C1 segment of cervical spinal cord (tissue), 14 donors: ENCODE data around the gene KCNJ15.

Experiments used
- DNase-seq, 14 donors: peaks; one replicate each; lab custom pipeline; 2025; lab: John Stamatoyannopoulos, UW

KCNJ15 gene

DNA sequence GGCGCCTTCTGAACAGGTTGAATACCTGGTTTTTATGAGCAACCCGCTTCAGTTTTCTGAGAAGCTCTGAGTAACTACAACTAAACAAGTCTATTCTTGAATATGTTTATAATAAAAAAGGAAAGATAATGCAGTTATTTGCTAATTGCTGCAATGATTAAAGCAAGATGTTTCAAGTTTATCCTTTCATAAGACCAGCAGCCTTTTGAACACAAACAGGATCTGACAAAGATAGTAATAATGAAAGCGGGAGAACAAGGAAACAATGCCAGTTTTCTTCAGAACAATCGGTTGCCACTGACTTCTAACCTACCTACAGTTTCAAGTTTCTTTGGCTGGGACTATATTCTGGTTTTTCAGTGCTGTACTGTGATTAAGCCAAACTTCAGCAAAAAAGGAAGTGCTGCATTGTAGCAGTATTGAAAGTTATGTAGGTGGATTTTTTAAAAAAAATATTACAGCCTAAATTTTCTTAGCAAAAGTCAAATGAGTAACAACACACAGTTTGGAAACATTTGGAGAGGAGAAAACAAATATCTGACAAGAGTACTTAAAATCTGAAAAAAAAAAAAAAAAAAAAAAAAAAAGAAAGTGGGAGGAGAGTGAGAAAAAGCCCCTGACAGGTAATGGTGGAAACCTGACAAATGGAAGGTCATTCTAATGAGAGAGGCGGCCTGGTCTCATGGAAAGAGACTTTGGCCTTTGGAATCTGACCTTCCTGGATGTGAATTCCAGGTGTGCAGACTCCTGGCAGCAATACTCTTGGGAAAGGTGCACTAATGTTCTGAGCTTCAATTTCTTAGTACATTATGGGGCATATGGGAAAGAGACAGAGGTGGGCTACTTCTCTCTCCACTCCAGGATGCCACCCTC lies 11.4 kb downstream of the KCNJ15 start:
- DNase-seq: no peak

DNA sequence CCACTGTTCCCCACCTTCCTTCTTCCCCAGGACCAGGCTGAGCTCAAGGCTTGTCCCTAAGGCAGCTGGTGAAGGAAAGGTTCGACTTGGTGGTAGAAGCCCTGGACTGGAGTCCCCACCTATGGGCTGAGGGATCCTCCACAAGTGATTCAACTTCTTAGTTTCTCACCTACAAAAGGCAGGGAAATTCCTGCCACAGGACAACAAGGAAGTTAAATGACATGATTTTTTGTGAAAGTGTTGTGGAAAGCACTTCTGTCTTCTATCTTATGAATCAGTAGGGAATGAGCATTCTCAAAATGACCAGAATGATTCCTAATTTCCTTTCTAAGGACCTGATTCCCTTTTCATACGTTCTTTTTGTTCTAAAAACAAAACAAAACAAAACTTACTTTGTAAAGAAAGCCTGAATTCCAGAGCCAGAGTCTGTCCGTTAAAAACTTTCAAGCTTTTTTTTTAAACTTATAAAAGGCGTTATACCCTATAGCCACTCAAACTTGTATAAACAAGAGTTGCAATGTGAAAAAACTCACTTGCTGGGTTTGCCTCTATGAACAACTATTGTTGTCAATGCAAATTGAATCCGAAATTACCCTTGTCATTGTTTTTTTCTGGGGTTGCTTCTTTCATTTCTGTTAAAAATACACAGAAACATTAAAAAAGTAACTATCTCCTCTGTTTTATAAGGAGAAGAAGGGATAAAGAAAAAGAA lies 12.2 kb downstream of the KCNJ15 start:
- no peak for DNase-seq

DNA sequence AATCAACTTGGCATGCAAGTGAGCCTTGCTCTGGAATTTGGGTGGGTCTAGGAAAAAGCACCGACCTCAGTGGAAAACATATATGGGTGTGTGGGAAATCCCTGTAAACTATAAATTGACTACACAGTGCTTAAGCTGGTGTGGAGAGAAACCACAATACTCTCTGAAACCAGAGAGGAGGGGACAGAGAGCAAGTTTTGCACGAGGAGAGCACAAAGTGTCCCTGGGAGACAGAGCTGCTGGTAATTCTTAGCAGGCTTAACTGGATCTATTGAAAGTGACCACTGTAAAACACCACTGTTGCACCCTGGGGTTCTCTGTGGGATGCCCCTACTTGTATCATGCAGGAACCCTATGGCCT lies 12.8 kb downstream of the KCNJ15 start:
- no peak for DNase-seq

DNA sequence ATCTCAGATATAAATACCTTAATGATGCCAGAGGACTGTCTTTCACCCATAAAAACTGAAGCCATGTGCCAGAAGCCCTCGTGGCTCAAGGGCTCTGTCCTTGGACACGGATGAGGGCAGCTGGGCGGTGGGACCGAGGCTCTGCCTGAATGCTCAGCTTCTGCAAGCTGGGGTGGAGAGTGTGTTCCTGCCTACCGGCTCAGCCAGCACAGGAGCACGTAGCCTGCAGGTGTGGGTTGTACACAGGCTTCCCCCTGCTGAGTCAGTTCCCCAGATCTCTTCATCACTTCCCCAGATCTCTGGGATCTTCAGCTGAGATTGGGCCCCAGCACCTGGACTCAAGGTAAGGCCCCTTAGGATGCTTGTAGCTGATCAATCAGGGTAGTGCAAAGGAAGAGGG lies 15.4 kb downstream of the KCNJ15 start:
- DNase-seq: no peak

DNA sequence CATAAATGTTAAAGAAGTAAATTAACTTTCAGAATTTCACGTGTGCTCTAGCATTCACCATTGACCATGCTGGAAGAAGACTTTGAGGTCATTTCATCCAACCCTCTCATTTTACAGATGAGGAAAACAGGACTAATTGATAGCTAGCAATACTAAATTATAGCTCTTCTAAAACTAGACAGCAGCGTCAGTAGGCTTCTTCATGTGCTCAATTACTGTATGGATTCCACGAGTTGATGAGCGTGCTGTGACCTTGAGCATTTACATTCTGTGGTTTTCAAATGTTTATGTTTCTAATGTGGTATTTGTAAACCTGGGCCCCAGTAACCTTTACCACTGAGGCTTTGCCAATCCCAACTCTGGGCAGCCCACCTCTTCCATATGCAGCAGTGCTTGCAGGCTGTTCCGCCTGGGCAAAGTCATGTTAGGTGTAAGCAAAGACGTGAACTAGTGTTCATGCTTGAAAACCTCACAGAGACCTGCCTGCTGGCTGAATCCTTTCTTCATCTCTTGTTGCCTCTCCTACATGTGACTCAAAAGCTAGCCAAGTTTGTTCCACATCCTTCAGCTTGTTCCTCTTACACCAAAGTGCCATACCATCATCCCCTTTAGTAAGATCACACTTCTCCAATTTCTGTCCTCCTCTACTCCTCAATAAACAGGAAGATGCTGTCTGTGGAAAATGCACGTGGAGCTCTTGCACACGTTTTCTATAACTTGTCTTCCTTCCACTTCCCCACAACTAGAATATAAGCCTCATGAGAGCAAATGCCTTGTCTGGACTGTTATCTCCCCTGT lies 17.2 kb downstream of the KCNJ15 start:
- no peak for DNase-seq

DNA sequence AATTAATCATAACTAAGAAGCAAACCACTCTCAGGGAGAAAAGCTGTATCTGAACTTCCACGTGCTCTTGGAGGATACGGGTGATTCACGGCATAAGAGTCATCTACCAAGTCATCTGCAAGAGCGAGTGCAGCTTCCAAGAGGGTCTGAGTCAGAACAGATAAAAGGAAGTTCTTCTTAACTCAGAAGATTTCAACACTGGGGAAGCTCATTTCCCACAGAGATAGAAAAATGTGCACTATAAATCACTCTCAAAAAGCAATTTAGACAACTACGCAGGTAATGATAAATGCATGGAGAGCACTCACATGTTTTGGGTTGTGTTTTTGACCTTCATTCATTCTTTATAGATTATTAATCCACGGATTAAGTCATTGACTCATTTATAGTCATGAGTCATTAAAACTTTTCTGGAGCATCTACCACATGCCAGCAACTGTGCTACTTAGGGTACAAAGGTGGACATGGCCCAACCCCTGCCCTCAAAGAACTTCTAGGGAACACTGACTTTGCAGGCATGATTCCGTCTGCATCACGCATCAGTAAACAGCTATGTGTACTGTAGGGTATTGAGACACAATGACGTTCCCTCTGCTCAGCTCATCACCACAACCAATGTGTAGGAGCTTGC lies 20.8 kb downstream of the KCNJ15 start:
- no peak for DNase-seq

DNA sequence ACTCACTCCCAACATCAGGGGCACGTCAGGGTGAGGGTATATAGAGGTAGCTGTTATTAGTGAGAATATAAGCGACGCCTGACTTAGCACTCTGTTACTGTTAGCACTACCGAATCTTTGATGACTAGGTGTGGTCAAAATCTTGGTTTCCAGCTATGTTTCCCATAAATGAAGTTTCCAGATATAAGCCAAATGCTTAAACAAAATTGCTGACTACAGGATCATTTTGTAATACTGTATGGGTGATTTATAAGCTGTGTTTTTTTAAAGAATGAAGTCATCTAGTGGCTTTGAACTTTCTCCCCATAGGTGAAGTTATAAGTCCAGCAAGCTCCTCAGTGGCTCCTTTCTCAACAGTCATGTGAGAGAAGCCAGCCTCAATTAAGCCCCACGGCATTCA lies 23.7 kb downstream of the KCNJ15 start:
- DNase-seq: no peak

DNA sequence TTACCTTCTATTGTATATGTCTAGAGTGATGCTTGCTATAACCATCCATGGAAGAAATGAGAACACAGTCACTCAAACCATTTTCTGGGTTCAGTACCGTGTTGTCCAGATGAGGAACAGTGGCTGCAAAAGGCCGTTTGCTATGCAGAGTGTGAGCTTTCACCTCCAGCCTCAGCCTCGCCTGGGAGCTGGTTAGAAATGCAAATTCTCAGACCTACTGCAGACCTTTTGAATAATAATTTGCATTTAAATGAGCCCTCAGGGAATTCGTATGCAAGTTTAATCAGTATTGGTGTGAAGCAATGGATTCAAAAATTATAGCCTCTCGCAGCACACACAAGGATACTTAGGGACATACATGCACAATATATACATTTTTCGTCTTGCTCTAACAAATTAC lies 24.1 kb downstream of the KCNJ15 start:
- DNase-seq: no peak

DNA sequence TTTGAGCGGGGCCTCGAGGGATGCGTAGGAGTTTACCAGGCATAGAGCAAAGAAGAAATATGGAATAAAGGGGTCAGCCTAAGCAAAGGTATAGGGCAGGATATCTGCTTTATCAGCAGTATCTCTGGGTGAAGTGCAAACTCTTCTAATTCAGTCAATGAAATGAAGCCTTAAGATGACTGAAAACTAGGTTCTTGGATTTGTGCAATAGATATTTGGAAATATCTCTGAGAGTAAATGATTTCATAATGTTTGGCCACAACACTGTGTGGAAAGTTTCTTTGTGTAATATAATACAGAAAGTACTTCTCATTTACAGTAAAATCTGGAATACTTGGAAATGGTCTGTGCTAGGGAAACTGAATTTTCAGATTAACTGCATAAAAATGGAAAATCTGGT lies 26.1 kb downstream of the KCNJ15 start:
- no peak for DNase-seq

DNA sequence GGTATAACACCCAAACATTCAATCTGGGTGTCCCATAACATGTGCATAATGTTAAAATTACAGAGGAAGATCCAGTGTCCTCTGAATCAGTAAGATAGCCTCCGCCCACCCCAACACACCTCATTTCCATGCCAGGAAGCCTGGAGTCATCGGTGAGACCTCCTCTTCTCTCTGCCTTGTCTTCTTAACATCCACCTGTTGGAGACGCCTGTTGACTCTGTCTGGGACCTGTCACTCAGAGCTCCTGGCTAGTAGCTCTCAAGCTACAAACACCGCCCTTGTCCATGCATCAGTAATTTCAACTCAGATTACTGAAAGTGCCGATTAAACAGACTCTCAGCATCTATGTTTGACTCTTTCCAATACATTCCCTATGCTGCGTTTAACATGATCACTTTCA lies 27.4 kb downstream of the KCNJ15 start:
- DNase-seq: no peak

DNA sequence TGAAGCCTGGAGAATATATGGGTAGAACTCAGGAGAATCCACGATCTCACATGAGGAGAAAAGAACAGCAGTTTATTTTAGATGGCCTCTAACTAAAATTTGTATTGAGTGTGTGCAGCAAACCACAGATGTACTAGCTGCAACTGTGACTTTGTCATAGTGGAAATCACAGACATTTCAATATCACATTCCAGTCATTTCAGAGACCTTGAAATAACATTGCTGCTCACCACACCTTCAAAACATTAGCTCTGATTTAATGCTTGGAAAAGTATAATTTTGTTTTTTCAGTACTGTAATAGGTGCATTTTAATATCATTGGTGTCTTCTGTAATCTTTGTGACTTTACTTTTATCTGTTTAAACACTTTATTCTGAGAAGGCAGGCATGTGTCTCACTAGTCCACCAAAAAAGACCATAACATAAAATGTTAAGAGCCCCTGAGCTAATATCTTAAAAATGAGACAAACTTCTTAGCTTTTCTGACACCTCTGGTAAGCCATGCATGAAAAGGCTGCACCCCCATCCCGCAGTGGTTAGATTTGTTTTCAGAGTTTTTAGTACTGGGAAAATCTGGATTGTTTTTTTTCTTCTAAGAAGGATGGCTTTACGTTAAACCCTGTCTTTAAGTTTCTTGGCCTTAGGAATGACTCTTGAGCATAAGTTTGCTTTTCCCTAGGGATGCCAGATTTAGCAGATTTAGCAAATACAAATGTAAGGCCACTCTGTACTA lies 30.1 kb downstream of the KCNJ15 start:
- DNase-seq: no peak

DNA sequence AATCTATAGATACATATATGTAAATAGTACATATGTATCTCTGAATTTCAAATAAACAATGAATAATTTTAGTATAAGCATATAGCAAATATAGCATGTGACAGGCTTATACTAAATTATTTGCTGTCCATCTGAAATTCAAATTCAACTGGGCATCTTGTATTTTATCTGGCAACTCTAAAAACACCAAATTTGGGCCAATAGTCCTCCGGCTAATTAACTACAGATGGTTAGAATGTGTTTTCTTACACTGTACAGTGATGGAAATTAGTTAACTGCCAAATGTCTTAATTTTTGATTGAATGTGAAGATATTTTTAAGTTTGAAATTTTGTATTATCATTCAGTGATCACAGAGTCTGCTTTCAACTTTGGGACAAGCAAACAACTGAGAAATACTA lies 30.7 kb downstream of the KCNJ15 start:
- DNase-seq: no peak

DNA sequence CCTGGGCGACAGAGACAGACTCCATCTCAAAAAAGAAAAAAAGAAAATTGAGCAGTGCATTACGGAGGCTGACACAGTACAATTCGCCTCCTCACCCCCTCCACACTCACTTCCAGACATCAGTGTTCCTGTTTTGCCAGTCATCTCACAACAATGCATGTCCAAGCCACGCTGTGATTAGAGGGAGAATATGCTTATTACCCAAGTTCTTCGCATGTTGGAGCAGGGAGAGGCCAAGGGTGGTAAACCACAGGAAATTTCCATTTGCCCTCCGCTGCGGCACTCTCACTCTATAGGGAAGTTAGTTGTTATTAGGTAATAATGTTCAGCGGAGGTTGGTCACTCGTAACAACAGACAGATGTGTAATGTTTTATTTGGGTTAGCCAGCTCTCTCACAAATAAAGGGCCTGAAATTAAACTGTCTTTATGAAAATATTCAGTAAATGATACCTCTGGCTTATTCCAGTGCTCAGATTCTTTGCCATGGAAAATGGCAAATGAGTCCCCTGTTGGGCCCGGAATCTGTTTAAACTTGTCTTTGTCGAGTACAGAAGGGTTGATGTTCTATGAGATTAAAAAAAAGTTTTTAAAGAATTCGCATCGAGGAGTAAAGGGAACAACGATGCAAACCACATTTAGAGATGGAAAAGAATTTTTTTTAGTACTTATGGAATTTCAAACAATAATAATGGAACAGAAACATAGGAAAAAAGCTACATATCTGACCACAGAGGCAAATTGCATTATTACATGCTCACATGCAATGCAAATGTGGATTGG lies 33.1 kb downstream of the KCNJ15 start:
- no peak for DNase-seq

DNA sequence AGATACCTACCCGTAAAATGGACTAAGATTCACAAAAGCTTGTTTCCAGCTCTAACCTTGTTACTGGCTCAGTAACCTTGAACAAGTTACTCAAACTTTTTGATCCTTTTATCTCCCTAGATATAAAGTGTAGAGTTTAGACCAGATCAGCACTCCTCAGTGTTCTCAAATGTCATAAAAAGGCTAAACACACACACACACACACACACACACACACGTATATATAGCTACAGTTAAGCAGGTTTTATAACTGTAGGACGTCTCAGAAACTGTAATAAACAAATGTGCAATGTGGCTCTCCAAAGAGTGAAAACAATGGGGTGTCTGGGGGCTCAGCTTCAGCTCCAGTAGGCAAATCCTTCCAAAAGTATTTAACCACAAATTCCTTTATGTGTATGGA lies 34.0 kb downstream of the KCNJ15 start:
- no peak for DNase-seq

DNA sequence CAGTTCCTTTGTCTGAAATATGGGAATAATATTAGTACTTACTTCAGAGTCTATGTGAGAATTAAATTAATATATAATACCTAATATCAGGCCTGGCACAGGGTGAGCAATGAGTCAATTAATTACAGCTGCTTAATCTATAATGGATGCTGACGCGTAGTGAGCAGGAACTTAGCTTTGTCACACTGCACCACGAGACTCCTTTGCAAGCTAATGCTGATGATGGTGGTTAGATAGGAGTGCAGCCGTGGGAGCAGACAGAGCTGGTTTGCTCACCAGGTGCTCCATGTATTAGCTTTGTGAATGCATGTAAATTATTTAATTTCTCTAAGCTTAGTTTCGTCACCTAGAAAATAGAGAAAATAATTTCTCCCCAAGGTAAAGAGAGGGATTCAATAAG lies 35.1 kb downstream of the KCNJ15 start:
- DNase-seq: no peak

DNA sequence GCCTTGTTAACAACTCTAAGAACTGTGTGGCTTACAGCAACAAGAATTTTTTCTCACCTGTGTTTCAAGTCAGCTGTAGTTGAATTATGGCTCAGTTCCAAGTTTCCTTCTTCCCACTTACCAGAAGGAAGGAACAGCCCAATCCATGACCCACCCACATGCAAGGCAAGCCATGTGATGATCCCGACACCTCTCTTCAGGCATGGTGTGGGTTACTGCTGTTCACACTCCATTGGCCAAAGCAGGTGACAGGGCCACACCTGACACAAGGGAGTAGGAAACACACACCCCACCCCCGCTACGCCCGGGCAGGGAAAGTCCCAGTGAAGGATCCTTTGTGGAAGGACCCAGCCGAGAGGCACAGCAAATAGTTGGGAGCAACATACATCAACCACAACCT lies 36.3 kb downstream of the KCNJ15 start:
- DNase-seq: no peak

DNA sequence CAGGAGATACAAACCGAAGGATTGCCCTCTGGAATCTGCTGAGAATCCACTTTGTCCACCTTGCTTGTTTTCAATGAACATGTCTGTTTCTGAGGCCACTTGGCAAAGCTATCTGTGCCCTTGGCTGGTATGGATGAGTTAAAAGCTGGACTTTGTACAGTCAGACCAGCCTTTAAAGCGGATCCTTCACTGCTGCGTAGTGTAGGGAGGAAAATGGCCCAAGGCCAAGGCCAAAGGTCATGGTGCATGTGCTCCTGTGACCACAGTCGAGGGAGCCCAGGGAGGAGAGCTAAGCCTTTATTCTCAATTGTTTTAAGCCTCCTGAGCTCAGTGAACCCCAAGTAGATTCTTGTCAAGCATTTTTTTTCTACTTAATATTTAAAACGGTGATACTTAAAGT lies 37.0 kb downstream of the KCNJ15 start:
- no peak for DNase-seq

DNA sequence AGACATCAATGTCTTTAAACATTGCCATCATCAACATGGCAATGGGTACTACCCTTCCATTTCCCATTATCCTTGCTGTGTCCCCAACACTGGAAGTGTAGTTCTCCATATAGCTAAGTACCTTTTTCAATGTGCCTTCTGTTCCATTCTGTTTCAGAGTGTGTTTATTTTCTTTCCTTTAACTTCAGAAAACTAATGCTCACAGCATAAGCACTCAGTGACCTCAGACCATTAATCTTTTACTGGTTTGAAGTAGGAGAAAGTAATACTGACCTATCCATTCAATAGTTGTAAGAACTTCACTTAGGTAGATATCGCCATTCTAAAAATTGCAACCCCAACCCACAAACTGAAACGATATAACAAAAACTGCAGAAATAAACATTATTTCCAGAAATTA lies 37.8 kb downstream of the KCNJ15 start:
- DNase-seq: no peak

DNA sequence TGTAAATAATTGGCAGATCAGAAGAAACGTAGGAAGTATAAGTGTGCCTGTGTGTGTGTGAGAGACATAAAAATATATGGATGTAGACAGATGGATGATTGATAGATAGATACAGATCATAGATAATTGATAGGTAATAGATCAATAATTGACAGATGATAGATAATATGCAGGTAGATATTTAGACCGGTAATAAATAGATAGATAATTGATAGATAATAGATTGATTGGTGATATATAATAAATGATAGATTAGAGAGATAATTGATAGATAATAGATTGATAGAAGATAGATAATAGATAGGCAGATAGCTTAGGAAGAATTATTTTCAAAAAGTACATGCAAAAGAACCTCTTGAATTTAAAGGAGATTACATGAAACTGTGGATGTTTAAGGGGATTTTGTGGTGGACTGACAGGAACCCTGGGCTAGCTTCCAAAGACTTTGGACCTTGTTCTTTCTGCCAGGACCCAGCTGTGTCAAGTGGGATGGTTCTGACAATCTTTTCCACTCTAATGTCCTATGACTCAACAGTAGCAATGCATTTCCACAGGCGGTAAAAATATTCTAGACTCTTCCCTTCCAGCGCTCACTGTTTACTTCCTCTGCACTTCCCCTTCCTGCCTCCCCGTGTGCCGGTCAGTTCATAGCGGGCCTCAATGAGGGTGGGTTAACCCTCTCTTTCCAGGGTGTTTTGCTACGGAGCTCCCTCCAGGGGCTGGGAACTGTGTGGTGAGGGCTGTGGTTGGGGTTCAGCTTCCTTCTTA lies 39.4 kb downstream of the KCNJ15 start:
- no peak for DNase-seq

DNA sequence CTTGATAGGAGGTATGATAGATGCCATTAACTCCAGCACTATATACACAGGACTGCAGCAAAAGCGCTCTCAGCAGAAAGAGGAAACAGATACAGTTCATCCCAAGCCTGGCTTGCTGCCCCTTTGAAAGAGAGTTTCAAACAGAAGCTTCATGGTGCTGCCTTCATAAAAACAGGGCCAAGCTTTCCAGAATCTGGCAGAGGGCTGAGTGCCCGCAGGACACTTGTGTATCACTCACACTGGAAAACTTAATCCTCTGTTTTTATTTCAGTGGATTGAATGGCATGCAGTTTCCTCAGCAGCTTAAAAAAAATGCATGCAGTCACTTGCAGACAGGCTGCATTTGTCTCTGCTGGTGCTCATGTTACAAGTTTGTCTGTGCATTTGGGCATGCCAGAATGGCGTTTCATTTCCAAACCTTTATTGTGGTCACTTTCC lies 40.4 kb downstream of the KCNJ15 start:
- no peak for DNase-seq
